Measurements from ENCODE around the gene ADGRL1.

The ADGRL1 gene

DNA sequence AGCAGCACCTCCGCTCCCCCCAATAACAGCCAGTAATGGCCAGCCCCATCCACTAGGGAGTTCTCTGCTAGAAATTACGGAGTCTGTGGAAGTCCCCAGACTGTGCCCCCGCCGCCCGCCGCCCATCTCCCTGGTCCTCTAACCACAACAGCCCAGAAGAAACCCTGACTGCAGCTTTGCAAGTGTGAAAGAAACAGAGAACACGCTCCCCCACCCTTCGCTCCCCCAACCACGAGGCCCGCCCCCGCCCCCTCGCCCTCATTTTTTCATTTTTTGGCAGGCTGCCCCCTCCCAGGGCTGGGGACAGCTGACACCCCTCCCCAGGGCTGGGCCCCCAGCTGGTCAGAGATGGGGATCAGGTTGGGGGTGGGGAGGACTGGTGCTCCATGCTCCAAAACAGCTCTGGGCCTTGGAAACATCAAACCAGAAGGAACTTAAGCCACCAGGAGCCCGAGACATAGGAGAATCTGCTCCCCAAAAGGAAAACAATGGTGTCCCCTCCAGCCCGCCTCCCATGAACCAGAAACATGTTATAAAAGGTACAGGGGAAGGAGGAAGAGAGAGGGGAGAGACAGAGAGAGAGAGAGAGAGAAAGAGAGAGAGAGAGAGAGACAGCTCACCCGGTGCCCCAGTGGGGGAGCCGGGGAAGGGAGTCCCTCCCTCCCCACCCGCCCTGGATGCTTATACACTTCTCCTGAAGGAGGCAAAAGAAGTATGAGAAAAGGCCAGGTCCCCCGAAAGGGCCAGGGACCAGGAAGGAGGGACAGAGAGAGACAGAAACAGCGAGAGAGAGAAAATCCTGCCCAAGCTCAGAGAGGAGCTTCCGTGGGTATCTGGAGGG, 39.8 kb downstream of the ADGRL1 start:
- TF ChIP-seq CTCF (IDR thresholded peaks at IDR 0.05; ENCODE audit: insufficient read depth, low read length, poor library complexity, severe bottlenecking) (no peak), EZH2phosphoT487 (conservative IDR thresholded peaks at IDR 0.05; ENCODE audit: low read length) (no peak)
- Histone ChIP-seq H3K27me3 (ENCODE audit: low read length) (no peaks in the 10 kb centered on the region), H3K4me3 (ENCODE audit: insufficient read depth, low read length, poor library complexity, severe bottlenecking) (no peak overlapping the region), H3K4me2 (ENCODE audit: low read depth, low read length, poor library complexity, severe bottlenecking) (no peak overlapping the region), H3K36me3 (ENCODE audit: low read length) (no peaks in the 10 kb centered on the region), H3K9me2 (replicated peaks; ENCODE audit: insufficient read depth, low read length) (no peaks in the 10 kb centered on the region), H3K9ac (ENCODE audit: low read length) (no peak overlapping the region), H3K9me3 (ENCODE audit: insufficient read depth, low read length) (no peaks in the 10 kb centered on the region), H3K79me2 (ENCODE audit: insufficient read depth, low read length) (no peaks in the 10 kb centered on the region), H4K20me1 (ENCODE audit: low read depth, low read length) (no peaks in the 10 kb centered on the region), H3K27ac (ENCODE audit: low read depth, low read length) (no peak overlapping the region), H2AFZ (ENCODE audit: low read depth, low read length, severe bottlenecking) (no peak overlapping the region), H3F3A (ENCODE audit: insufficient read depth) (no peaks in the 10 kb centered on the region)

DNA sequence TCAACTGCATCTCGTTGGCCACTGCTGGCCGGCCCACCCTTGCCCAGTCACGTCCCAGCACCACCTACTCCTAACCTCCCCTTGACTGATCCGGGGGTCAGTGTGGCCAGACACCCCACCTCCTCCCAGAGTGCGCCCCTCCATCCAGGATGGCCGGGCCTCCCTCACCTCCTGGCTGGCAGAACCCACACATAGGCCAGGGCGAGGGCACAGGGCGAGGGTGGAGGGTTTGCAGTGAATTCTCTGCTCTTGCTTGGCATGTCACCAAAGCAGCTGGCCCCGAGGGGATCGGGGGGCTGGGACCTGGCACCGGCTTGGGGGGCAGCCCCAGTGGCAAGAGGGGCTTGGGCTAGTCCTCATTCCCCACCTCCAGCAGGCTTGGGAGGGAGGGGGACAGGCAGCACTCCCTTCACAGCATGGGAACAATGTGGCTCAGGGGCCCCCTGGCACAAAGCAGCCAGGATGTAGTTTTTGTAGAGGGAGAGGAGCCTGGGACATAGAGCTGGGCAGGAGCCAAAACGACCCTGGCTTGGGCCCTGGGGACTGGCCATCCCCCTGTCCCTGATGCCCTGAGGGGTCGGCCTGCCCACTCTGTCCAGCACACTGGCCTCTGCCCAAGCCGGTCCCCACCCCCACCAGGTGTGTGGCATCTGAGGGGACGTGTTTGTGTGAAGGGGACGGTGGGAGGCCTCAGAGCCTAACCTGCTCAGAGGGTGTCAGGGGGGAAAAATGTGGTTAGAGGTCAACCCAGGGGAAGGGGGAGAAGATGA, 41.1 kb downstream of the ADGRL1 start:
- Histone ChIP-seq H3F3A (ENCODE audit: insufficient read depth) (no peaks in the 10 kb centered on the region), H3K27ac (ENCODE audit: low read depth, low read length) (no peak overlapping the region), H3K27me3 (ENCODE audit: low read length) (no peaks in the 10 kb centered on the region), H3K36me3 (ENCODE audit: low read length) (no peaks in the 10 kb centered on the region), H3K4me3 (ENCODE audit: insufficient read depth, low read length, poor library complexity, severe bottlenecking) (no peak overlapping the region), H3K79me2 (ENCODE audit: insufficient read depth, low read length) (no peaks in the 10 kb centered on the region), H4K20me1 (ENCODE audit: low read depth, low read length) (no peaks in the 10 kb centered on the region), H3K9me2 (replicated peaks; ENCODE audit: insufficient read depth, low read length) (no peaks in the 10 kb centered on the region), H3K9ac (ENCODE audit: low read length) (no peak overlapping the region), H3K4me2 (ENCODE audit: low read depth, low read length, poor library complexity, severe bottlenecking) (no peak overlapping the region), H2AFZ (ENCODE audit: low read depth, low read length, severe bottlenecking) (no peak overlapping the region), H3K9me3 (ENCODE audit: insufficient read depth, low read length) (no peaks in the 10 kb centered on the region)
- no peak for TF ChIP-seq EZH2phosphoT487 (conservative IDR thresholded peaks at IDR 0.05; ENCODE audit: low read length)
- TF ChIP-seq CTCF (IDR thresholded peaks at IDR 0.05; ENCODE audit: insufficient read depth, low read length, poor library complexity, severe bottlenecking) = no peak

- no peak overlapping the region for H3K27ac ChIP-seq (ENCODE audit: low read depth, low read length)
- H4K20me1 ChIP-seq (ENCODE audit: low read depth, low read length) = no peaks in the 10 kb centered on the region
- TF ChIP-seq EZH2phosphoT487 (conservative IDR thresholded peaks at IDR 0.05; ENCODE audit: low read length) (no peak), CTCF (IDR thresholded peaks at IDR 0.05; ENCODE audit: insufficient read depth, low read length, poor library complexity, severe bottlenecking) (no peak)
- H3F3A ChIP-seq (ENCODE audit: insufficient read depth) = no peaks in the 10 kb centered on the region
- no peaks in the 10 kb centered on the region for H3K79me2 ChIP-seq (ENCODE audit: insufficient read depth, low read length)
- H2AFZ ChIP-seq (ENCODE audit: low read depth, low read length, severe bottlenecking) = no peak overlapping the region
- H3K36me3 ChIP-seq (ENCODE audit: low read length) = no peaks in the 10 kb centered on the region
- no peaks in the 10 kb centered on the region for H3K27me3 ChIP-seq (ENCODE audit: low read length)
- H3K9ac ChIP-seq (ENCODE audit: low read length) = no peak overlapping the region
- H3K9me2 ChIP-seq (replicated peaks; ENCODE audit: insufficient read depth, low read length) = no peaks in the 10 kb centered on the region
- H3K4me3 ChIP-seq (ENCODE audit: insufficient read depth, low read length, poor library complexity, severe bottlenecking) = no peak overlapping the region
- no peaks in the 10 kb centered on the region for H3K9me3 ChIP-seq (ENCODE audit: insufficient read depth, low read length)
- H3K4me2 ChIP-seq (ENCODE audit: low read depth, low read length, poor library complexity, severe bottlenecking) = no peak overlapping the region
Observed at GRCh38 chr19:14164082-14164481, 41.9 kb downstream of the ADGRL1 start.
